NT2/D1 (cell line): ENCODE data around the gene GRIA4.
"Not testable (repeated sequence)": the region's sequence is repeated elsewhere in the genome, so short reads cannot be mapped to it uniquely, and the experiment has no call there.

Source experiments
- DNase-seq: peaks from one replicate; pipeline ENCODE4 v3.0.0-alpha.2; 2011; ENCODE audit warnings: low read depth, low spot score
- H3K27me3 ChIP-seq: 2 replicates; pipeline ENCODE4 v1.6.0; 2011; ENCODE audit warnings: mild to moderate bottlenecking; ENCODE audit not compliant: insufficient read length, insufficient read depth
- H3K36me3 ChIP-seq: 2 replicates; pipeline ENCODE4 v1.6.1; 2011; ENCODE audit warnings: mild to moderate bottlenecking, low read length, mixed read lengths; ENCODE audit not compliant: insufficient read depth, insufficient read length
- H3K4me1 ChIP-seq: 2 replicates; pipeline ENCODE4 v1.5.1; 2011; ENCODE audit not compliant: insufficient read depth, insufficient read length
- H3K4me3 ChIP-seq: 2 replicates; pipeline ENCODE4 v1.5.1; 2011; ENCODE audit warnings: low read depth; ENCODE audit not compliant: insufficient read length
- H3K9ac ChIP-seq: 2 replicates; pipeline ENCODE4 v1.6.0; 2011; ENCODE audit warnings: low read depth; ENCODE audit not compliant: insufficient read length
- H3K9me3 ChIP-seq: 2 replicates; pipeline ENCODE4 v1.5.1; 2011; ENCODE audit warnings: mild to moderate bottlenecking, low read length; ENCODE audit not compliant: insufficient read depth
- SUZ12 ChIP-seq: IDR thresholded peaks from 2 replicates; pipeline ENCODE4 v1.6.1; 2011; ENCODE audit not compliant: insufficient read length, insufficient read depth; ENCODE audit errors: extremely low read depth
- YY1 ChIP-seq: IDR thresholded peaks from 2 replicates; pipeline ENCODE4 v1.6.1; 2011; ENCODE audit not compliant: insufficient read length, insufficient read depth
- ZNF274 ChIP-seq: IDR thresholded peaks from 2 replicates; pipeline ENCODE4 v1.6.1; 2011; ENCODE audit warnings: mild to moderate bottlenecking, low read depth, low read length

Gene GRIA4

GRCh38 chr11:105979997-105980703 is 370.3 kb downstream of the GRIA4 start:
- TF ChIP-seq YY1, result no peak
- no peak for TF ChIP-seq ZNF274
- no peak for TF ChIP-seq SUZ12

GRCh38 chr11:105986554-105986953 is 376.7 kb downstream of the GRIA4 start:
- H3K9ac ChIP-seq, result no peak overlapping the region
- no peak for DNase-seq
- no peak for TF ChIP-seq SUZ12
- no peaks in the 10 kb centered on the region for H3K9me3 ChIP-seq
- no peaks in the 10 kb centered on the region for H3K4me1 ChIP-seq
- H3K4me3 ChIP-seq, result no peak overlapping the region
- no peaks in the 10 kb centered on the region for H3K27me3 ChIP-seq
- H3K36me3 ChIP-seq, result no peaks in the 10 kb centered on the region

More at GRCh38 chr11:105979997-105980703, 370.3 kb downstream of the GRIA4 start:
- no peaks in the 10 kb centered on the region for H3K27me3 ChIP-seq
- H3K4me1 ChIP-seq, result no peaks in the 10 kb centered on the region
- no peaks in the 10 kb centered on the region for H3K9me3 ChIP-seq
- H3K36me3 ChIP-seq, result no peaks in the 10 kb centered on the region
- no peak for DNase-seq
- H3K9ac ChIP-seq, result no peak overlapping the region
- no peak overlapping the region for H3K4me3 ChIP-seq

GRCh38 chr11:105988197-105988596 is 378.3 kb downstream of the GRIA4 start:
- TF ChIP-seq YY1 (no peak), SUZ12 (no peak), ZNF274 (no peak)
- Histone ChIP-seq H3K36me3 (no peaks in the 10 kb centered on the region), H3K9ac (no peak overlapping the region), H3K27me3 (no peaks in the 10 kb centered on the region), H3K9me3 (no peaks in the 10 kb centered on the region), H3K4me3 (no peak overlapping the region), H3K4me1 (no peaks in the 10 kb centered on the region)
- DNase-seq, result no peak

- no peak overlapping the region for H3K9ac ChIP-seq
These were observed 379.3 kb downstream of the GRIA4 start for GRCh38 chr11:105989124-105989523.

DNA sequence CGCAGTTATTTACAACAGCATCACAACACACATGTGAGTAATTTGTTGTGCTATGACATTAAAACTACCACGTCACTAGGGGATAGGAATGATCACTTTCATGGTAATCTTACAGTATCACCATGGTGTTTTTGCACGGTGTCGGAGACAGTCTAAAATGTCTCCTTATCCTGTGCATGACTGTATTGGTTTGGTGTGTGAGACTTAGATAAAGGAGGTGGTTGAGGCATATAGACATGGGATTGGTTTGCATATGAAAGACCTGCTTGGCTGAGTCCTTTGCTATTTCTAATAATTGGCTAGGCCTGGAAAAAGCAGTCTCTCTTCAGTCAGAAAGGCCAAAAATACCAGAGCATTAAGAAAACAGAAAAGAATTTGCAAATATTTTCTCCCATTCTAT is 382.0 kb downstream of the GRIA4 start:
- DNase-seq, result no peak
- Histone ChIP-seq H3K9me3 (no peaks in the 10 kb centered on the region; the same call in 1 of the 2 replicates), H3K4me1 (no peaks in the 10 kb centered on the region), H3K9ac (no peak overlapping the region), H3K27me3 (no peaks in the 10 kb centered on the region), H3K4me3 (no peak overlapping the region), H3K36me3 (no peaks in the 10 kb centered on the region)
- no peak for TF ChIP-seq ZNF274
- no peak for TF ChIP-seq SUZ12
- no peak for TF ChIP-seq YY1

More at GRCh38 chr11:105989124-105989523, 379.3 kb downstream of the GRIA4 start:
- no peak for DNase-seq
- H3K27me3 ChIP-seq, result no peaks in the 10 kb centered on the region
- TF ChIP-seq ZNF274, result no peak
- TF ChIP-seq SUZ12, result no peak
- TF ChIP-seq YY1, result no peak
- no peaks in the 10 kb centered on the region for H3K36me3 ChIP-seq
- H3K4me3 ChIP-seq, result no peak overlapping the region
- no peaks in the 10 kb centered on the region for H3K4me1 ChIP-seq
- H3K9me3 ChIP-seq, result no peaks in the 10 kb centered on the region; the same call in 1 of the 2 replicates

DNA sequence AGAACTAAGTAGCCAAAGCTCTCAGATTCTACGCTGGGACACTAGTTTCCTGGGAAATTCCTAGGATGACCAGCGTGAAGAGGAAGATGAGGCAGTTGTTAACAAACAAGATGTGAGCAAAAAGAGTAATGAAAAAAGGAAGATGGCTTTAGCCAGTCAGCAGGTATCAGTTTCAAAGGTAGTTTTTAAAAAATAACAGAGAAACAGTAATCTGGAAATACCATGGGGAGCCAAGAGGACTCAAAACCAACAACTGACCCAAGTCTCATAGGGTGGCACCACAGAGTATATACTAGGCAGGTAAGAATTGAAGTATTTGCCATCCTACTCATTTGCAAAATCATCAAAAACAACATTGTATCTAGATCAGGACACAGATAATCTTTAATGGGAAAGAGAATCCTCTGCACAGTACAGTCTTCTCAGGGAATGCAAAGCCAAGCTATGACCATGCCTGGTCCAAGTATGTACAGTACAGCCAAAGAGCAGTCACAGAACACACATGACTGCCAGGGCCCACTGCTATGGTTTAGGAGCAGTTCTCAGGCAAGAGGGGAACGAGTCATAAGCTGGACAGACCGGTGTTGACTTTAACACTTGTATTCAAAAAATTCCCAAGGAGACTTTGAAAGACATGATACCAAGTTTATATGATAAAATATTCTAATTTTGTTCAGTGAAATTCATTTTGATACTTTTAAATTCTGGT is 391.6 kb downstream of the GRIA4 start:
- no peak for DNase-seq
- H3K9ac ChIP-seq, result no peak overlapping the region
- peaks cover 9% of the 10 kb centered on the region for H3K9me3 ChIP-seq
- H3K4me3 ChIP-seq, result no peak overlapping the region
- H3K27me3 ChIP-seq, result no peaks in the 10 kb centered on the region
- no peak for TF ChIP-seq ZNF274
- no peak for TF ChIP-seq SUZ12
- no peak for TF ChIP-seq YY1
- peaks cover 3% of the 10 kb centered on the region for H3K36me3 ChIP-seq
- no peaks in the 10 kb centered on the region for H3K4me1 ChIP-seq

DNA sequence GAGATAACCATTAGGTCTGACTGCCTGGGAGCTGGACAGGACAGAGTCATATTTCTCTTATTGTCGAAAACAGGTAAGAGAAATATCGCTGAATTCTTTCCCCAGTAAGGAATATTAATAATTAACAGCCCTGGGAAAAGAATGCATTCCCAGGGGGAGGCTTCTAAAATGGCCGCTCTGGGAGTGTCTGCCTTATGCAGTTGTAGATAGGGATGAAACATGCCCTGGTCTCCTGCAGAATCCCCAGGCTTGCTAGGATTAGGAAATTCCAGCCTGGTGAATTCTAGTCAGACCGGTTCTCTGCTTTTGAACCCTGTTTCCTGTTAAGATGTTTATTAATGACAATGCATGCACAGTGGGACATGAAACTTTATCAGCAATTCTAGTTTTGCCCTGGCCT is 393.2 kb downstream of the GRIA4 start:
- H3K9ac ChIP-seq, H3K27me3 ChIP-seq, DNase-seq, H3K9me3 ChIP-seq, H3K4me3 ChIP-seq, H3K4me1 ChIP-seq: not testable (repeated sequence)
- peaks cover 12% of the 10 kb centered on the region for H3K36me3 ChIP-seq
